ENCODE results near the gene TM7SF2. TPM values are rescaled to one million over a fixed set of nuclear protein-coding genes. Genes with fewer than 3 reads are reported as not detected.

The TM7SF2 gene
- total and polyA plus RNA-seq, 2 of the 8 experiments (the other 6 are each of a cell fraction or from before 2014, with no cell fraction given): 40.1 to 96.0 TPM

- no peaks in the 10 kb centered on the region for H3K9me3 ChIP-seq (ENCODE audit: insufficient read depth in 2 of 2, low read depth in 1 of 2, low read length in 1 of 2)
- ChIA-PET CTCF (ENCODE audit: partially characterized antibody) (interaction anchor here (0.6 to 3.0 kb wide), 12 partner anchors 8 to 339 kb away, joined by 3 to 14 read pairs (median 4); partner anchors contain the start of genes CAPN1 and TM7SF2), POLR2A (ENCODE audit: partially characterized antibody) (interaction anchor here (0.6 to 17.4 kb wide), 43 partner anchors 9 to 523 kb away, joined by 3 to 305 read pairs (median 4); partner anchors contain the start of genes ARL2, CAPN1, CDC42EP2 and GPHA2)
- peak; percentile 94 to 98 for DNase-seq (ENCODE audit: low read depth in 1 of 2, low spot score in 2 of 2)
- no peaks in the 10 kb centered on the region for H3K27me3 ChIP-seq (replicated peaks in 1 of 4; ENCODE audit: control insufficient read depth in 3 of 4, extremely low read depth in 1 of 4, insufficient read depth in 3 of 4, low read length in 3 of 4)
- no peak for FAIRE-seq
- peak within 1 kb of the TSS; percentile 69 for H2BK120ac ChIP-seq (replicated peaks; ENCODE audit: low read depth, low read length)
- peak within 1 kb of the TSS; percentile 93 for H4K91ac ChIP-seq (replicated peaks; ENCODE audit: insufficient read length, low read length)
- peak within 1 kb of the TSS; percentile 93 for H3K18ac ChIP-seq (ENCODE audit: extremely low read depth, low read length)
- H3K4me3 ChIP-seq (ENCODE audit: extremely low read depth in 1 of 4, insufficient read depth in 2 of 4, low read depth in 3 of 4, low read length in 4 of 4): peak within 1 kb of the TSS; percentile 80 to 98 (median 93)
- peak within 1 kb of the TSS; percentile 29; the same call in 1 of the 2 replicates for H2AFZ ChIP-seq (ENCODE audit: low read length)
- no peak within 1 kb of the TSS; the same call in 1 of the 2 replicates for H2BK20ac ChIP-seq (ENCODE audit: low read length)
- peak within 1 kb of the TSS; percentile 84 to 96 (median 90) for H3K9ac ChIP-seq (replicated peaks in 1 of 4; ENCODE audit: extremely low read depth in 1 of 4, low read depth in 3 of 4, low read length in 3 of 4)
- H3K23ac ChIP-seq (ENCODE audit: insufficient read length): no peak within 1 kb of the TSS
- peak within 1 kb of the TSS; percentile 76 to 89 for H3K4me2 ChIP-seq (ENCODE audit: insufficient read depth in 1 of 2, low read depth in 2 of 2, low read length in 2 of 2)
- H3K56ac ChIP-seq (replicated peaks; ENCODE audit: insufficient read length, low read depth, low read length): peak within 1 kb of the TSS; percentile 93
- no peak within 1 kb of the TSS; the same call in 1 of the 2 replicates for H2BK15ac ChIP-seq (ENCODE audit: low read length)
- peak within 1 kb of the TSS; percentile 93 for H4K5ac ChIP-seq (ENCODE audit: insufficient read length, low read depth, low read length)
- H3K36me3 ChIP-seq (ENCODE audit: control insufficient read depth in 2 of 4, insufficient read depth in 4 of 4, low read length in 3 of 4): peaks cover 16 to 54% (median 41%) of the 10 kb centered on the region in 4 experiments
- peak within 1 kb of the TSS; percentile 91 for H2BK5ac ChIP-seq (ENCODE audit: low read depth, low read length)
- H3K4me1 ChIP-seq (replicated peaks in 1 of 4; ENCODE audit: control insufficient read depth in 3 of 4, insufficient read depth in 4 of 4, low read length in 3 of 4): peaks cover 0 to 6% (median 1%) of the 10 kb centered on the region in 4 experiments; a peak in 5 of 7 replicates
- H2AK5ac ChIP-seq (ENCODE audit: low read depth, low read length): 0 out of 2 replicates have a peak within 1 kb of the TSS, but pooled peaks have one; percentile 75
- H2BK12ac ChIP-seq (ENCODE audit: low read depth, low read length): 0 out of 2 replicates have a peak within 1 kb of the TSS, but pooled peaks have one; percentile 77
- 1% methylated on average over 64 of the region's 64 CpGs; no CpG with 5 or more reads in 1 of the 2 experiments for WGBS, 2 experiments (ENCODE audit: extremely low coverage in 1 of 2, insufficient coverage in 1 of 2, insufficient read length in 1 of 2, insufficient replicate concordance in 2 of 2, low coverage in 1 of 2, low lambda C conversion rate in 2 of 2, missing lambda C conversion rate in 1 of 2)
- peaks cover 4 to 6% of the 10 kb centered on the region in 2 experiments for H4K20me1 ChIP-seq (replicated peaks in 1 of 2; ENCODE audit: control insufficient read depth in 1 of 2, insufficient read depth in 2 of 2, low read length in 2 of 2)
- H3K79me2 ChIP-seq (ENCODE audit: control insufficient read depth in 1 of 2, insufficient read depth in 2 of 2, low read length in 2 of 2): peaks cover 6 to 38% of the 10 kb centered on the region in 2 experiments
- peaks cover 9% of the 10 kb centered on the region for H3K79me1 ChIP-seq (ENCODE audit: low read depth, low read length)
- peaks cover 3% of the 10 kb centered on the region; the same call in 1 of the 2 replicates for H3K23me2 ChIP-seq (ENCODE audit: low read depth, low read length)
- H4K8ac ChIP-seq (ENCODE audit: extremely low read depth, insufficient read depth, low read length): peak within 1 kb of the TSS; percentile 99
- peak within 1 kb of the TSS; percentile 27 for H3K4ac ChIP-seq (replicated peaks; ENCODE audit: insufficient read length, low read depth, low read length)
- H3K14ac ChIP-seq (ENCODE audit: insufficient read length): no peak within 1 kb of the TSS
- peak within 1 kb of the TSS; percentile 87 for H3K27ac ChIP-seq (ENCODE audit: low read depth, low read length)
- TF ChIP-seq TAF7 (optimal IDR thresholded peaks at IDR 0.05; ENCODE audit: borderline replicate concordance, low read depth, low read length) (peak; percentile 95), RBBP5 (IDR thresholded peaks at IDR 0.05; ENCODE audit: borderline replicate concordance, low read depth, low read length) (peak; percentile 81; the same call in 1 of the 2 replicates), BCL11A (IDR thresholded peaks at IDR 0.05; ENCODE audit: low read depth in 2 of 2, low read length in 2 of 2) (no peak), ATF2 (IDR thresholded peaks at IDR 0.05; ENCODE audit: low read length) (no peak), NRF1 (IDR thresholded peaks at IDR 0.05; ENCODE audit: low read depth, low read length) (peak; percentile 59), MAX (IDR thresholded peaks at IDR 0.05) (peak; percentile 46; the same call in 1 of the 2 replicates), CREB1 (IDR thresholded peaks at IDR 0.05) (peak; percentile 98), CHD2 (IDR thresholded peaks at IDR 0.05; ENCODE audit: low read length) (0 out of 2 replicates have a peak, but pooled peaks have one; percentile 30)
Measured at GRCh38 chr11:65121865-65122696, 10.4 kb downstream of the TM7SF2 start, which contains the start of the genes FAU and MRPL49. Gene FAU (minus strand): TSS chr11:65122134. CDS start chr11:65121813, 321 bp downstream. Gene MRPL49 (plus strand): TSS chr11:65122321. CDS start chr11:65122347, 26 bp downstream.
